Stimulated activated CD8-positive, alpha-beta memory T cell treated with anti-CD3 and anti-CD28 coated beads, Interleukin-12 subunit alpha, Interleukin-12 subunit beta, amount 100 ng/mL, for 24 hours (primary cell): ENCODE measurements around the gene TTC12.

Experiments used
- DNase-seq: peaks from one replicate; pipeline ENCODE4 v3.0.0-alpha.2; 2020; ENCODE audit errors: extremely low read depth

Gene TTC12

GRCh38 chr11:113314389-113315301 is at the start of gene TTC12:
Gene TTC12, plus strand, starts transcription at chr11:113314583. Its CDS starts 1,675 bp downstream, at chr11:113316258.
- DNase-seq, result peak; percentile 84

- no peak for DNase-seq
Observed at GRCh38 chr11:113265362-113265761, 49.0 kb upstream of the TTC12 start.

GRCh38 chr11:113267493-113267892 is 46.9 kb upstream of the TTC12 start:
- no peak for DNase-seq

- DNase-seq, result no peak
Observed at GRCh38 chr11:113269096-113269495, 45.3 kb upstream of the TTC12 start.

- DNase-seq, result no peak
Observed at GRCh38 chr11:113269636-113270035, 44.7 kb upstream of the TTC12 start.

- no peak for DNase-seq
Observed at GRCh38 chr11:113270080-113270479, 44.3 kb upstream of the TTC12 start.

- DNase-seq, result no peak
Observed at GRCh38 chr11:113271551-113272245, 42.7 kb upstream of the TTC12 start.

- no peak for DNase-seq
Observed at GRCh38 chr11:113272281-113272680, 42.1 kb upstream of the TTC12 start.

- no peak for DNase-seq
Observed at GRCh38 chr11:113272927-113273615, 41.3 kb upstream of the TTC12 start.

- DNase-seq, result no peak
Observed at GRCh38 chr11:113273720-113274119, 40.7 kb upstream of the TTC12 start.

- no peak for DNase-seq
Observed at GRCh38 chr11:113274713-113275582, 39.4 kb upstream of the TTC12 start.

- no peak for DNase-seq
Observed at GRCh38 chr11:113275602-113276001, 38.8 kb upstream of the TTC12 start.

GRCh38 chr11:113276466-113276865 is 37.9 kb upstream of the TTC12 start:
- no peak for DNase-seq

- DNase-seq, result no peak
Observed at GRCh38 chr11:113277907-113278306, 36.5 kb upstream of the TTC12 start.

- no peak for DNase-seq
Observed at GRCh38 chr11:113278481-113278880, 35.9 kb upstream of the TTC12 start.

- no peak for DNase-seq
Observed at GRCh38 chr11:113278925-113279324, 35.5 kb upstream of the TTC12 start.

GRCh38 chr11:113279591-113279990 is 34.8 kb upstream of the TTC12 start:
- DNase-seq, result no peak

- DNase-seq, result no peak
Observed at GRCh38 chr11:113281052-113281725, 33.2 kb upstream of the TTC12 start.

GRCh38 chr11:113282898-113283437 is 31.4 kb upstream of the TTC12 start:
- DNase-seq, result no peak

- no peak for DNase-seq
Observed at GRCh38 chr11:113283881-113284280, 30.5 kb upstream of the TTC12 start.

GRCh38 chr11:113286009-113286408 is 28.4 kb upstream of the TTC12 start:
- no peak for DNase-seq
